GM21423 (cell line): Measurements from ENCODE around the gene MX1.
"Not testable (repeated sequence)": the region's sequence is repeated elsewhere in the genome, so short reads cannot be mapped to it uniquely, and the experiment has no call there.

Source experiments
- ATAC-seq: cut with Tn5 transposase; IDR thresholded peaks from one replicate; pipeline ENCODE4 v1.9.1; 2021; ENCODE audit warnings: mild to moderate bottlenecking, moderate library complexity; ENCODE audit not compliant: unreplicated experiment

MX1 gene

DNA sequence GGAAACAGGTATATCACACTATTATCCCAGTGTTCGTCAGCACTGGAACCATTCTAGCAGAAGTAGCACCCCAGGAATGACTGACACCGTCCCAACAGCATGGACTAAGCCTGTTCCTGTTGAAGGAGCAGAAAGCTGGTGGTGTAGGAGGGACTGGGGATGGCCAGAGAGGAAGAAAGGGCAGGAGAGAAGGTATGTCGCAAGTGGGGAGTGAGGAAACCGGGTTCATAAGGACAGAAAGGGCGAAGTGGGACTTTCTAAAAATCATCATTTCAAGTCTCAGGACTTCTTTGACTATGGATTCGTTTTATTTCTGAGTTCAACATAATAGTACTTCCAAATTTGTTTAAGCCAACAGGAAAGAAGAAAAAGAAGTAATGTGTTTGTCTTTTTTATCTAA lies 19.7 kb upstream of the MX1 start:
- ATAC-seq, result no peak

DNA sequence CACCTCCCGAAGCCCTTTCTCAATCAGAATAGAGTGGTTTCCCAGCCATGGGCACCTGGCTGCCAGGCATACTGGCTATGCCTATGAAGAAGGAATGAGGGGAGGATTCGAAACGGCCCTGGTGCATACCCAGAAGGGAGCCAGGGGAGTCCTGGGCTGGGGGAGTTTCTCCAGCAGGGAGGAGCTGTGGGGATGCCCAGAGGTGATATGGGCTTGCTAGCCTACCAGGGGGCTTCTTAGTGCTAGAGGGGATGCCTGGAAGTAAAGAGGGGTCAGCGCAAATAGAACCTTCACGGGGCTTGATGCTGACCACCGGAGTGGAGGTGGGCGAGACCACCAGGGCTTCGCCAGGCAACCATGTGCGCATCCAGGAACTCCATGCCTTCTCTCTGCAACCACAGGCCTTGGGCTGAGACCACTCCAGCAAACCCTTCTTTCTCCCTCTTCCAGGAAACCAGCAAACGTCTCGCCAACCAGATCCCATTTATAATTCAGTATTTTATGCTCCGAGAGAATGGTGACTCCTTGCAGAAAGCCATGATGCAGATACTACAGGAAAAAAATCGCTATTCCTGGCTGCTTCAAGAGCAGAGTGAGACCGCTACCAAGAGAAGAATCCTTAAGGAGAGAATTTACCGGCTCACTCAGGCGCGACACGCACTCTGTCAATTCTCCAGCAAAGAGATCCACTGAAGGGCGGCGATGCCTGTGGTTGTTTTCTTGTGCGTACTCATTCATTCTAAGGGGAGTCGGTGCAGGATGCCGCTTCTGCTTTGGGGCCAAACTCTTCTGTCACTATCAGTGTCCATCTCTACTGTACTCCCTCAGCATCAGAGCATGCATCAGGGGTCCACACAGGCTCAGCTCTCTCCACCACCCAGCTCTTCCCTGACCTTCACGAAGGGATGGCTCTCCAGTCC lies 18.2 kb upstream of the MX1 start:
- ATAC-seq, result no peak

DNA sequence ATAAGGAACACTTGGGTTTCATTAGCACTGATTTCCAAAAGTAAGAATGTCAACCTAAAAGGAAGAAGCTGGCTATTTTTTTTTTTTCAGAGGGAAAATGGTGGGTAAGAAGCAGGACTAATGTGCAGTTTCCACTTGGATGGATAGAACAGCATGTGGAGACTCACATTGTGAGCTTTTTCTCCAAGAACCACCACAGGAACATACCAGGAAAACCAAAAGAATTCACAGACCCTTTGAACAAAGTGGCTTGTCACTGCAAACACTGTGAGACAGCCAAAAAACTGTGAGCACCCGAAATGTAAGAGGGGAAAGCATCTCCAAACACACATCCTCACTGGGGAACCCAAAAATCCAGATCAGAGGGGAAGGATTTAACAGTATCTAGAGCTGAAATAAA lies 15.7 kb upstream of the MX1 start:
- no peak for ATAC-seq

DNA sequence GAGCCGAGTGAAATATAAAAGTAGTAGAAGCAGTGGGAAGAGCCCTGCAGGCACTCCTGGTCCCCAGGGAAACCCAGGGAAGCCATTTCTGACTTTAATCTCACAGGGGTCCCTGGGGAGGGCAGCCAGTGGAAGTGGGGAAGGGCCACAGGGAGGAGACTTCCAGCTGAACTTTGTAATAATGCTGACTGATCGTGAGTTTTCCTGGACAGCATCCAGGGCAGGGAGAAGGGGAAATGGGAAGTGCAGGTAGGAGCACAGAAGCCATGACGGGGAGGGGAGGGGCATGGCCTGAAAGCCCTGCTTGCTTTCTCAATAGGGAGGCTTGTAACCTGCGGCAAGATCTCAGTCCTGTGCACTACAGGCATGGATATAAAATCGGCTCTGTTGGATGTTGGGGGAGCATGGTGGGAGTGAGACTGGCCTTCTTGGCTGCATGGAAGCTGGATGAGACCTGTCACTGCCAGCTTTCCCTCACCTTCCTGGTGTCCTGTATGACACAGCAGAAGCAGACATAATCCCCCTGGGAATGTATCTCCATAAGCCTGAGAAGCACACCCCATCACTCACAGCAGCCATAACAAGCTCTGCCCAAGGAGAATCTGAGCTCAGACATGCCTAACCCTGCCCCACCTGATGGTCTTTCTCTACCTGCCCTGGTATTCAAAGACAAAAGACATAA lies 15.1 kb upstream of the MX1 start:
- no peak for ATAC-seq

DNA sequence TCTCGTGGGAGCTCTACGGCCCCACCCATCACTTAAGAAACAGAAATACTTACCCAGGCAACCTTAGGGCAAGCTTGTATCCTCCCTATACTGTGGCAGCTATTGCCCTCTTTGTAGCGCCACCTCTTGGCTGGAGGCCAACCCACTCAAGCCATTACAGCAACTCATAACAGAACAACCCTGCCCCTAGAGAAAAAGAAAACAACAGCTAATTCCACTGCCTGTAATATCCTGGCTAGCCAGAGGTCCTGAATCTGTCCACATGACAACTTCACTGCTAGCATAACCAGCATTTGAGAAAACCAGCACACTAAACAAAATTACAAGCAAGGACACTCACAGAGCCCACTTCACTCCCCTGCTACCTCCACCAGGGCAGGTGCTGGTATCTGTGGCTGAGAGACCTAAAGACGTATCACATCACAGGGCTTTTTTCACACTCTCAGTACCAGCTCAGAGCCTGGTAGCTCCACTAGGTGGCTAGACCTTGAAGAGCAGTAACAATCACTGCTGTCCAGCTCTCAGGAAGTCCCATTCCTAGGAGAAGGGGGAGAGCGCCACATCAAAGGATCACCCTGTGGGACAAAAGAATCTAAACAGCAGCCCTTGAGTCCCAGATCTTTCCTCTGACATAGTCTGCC lies 14.5 kb upstream of the MX1 start:
- no peak for ATAC-seq

DNA sequence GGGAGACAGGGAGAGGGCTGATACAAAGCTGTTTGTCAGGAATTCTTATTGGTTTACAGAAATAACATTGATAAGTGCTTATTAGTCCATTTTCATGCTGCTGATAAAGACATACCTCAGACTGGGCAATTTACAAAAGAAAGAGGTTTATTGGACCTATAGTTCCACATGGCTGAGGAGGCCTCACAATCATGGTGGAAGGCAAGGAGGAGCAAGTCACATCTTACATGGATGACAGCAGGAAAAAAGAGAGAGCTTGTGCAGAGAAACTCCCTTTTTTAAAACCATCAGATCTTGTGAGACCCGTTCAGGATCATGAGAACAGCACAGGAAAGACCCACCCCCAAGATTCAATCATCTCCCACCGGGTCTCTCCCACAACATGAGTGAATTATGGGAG lies 8.5 kb upstream of the MX1 start:
- not testable (repeated sequence) for ATAC-seq

DNA sequence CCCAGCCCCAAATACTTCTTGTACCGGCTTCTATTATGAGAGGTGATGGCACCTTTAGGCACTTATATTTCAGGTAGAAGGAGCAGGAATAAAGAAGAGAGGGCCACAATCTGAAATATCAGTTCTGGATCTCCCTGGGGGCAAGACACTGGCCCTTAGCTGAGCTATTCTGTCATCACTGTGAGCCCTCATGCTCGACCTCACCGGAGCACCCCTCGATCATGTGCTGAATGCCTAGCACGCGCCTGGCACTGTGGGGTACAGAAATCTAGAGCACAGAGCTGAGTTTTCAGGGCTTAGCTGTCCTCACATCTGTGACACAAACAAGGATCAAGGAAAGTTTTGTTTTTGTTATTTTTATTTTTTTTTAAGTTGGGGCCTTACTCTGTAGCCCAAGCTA lies 7.6 kb upstream of the MX1 start:
- ATAC-seq, result no peak

DNA sequence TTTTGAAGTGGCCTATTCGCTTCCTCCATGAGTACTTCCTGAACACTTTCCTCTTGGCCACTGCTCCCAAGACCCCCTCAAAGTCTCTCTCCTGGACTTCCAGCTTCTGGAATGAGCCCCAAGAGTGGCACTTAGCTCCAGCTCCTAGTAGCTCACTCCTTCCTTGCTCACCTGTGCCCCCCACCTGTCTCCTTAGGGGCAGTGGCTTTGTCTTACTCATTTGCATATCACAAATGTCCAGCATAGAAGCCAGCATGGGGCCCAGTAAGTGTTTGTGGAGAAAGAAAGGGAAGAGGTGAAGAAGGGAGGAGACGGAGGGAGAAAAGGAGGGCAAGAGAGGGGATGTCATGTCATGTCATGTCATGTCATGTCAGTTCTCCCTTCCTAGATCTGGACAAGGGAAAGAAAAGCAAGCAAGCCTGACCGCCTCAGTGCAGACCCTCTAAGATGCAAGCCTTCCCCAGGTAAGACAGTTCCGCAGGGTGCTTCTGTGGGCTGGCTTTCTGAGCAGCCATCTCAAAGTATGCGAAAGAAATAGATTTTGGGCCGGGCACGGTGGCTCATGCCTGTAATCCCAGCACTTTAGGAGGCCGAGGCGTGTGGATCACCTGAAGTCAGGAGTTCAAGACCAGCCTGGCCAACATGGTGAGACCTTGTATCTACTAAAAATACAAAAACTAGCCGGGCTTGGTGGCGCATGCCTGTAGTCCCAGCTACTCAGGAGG lies 6.9 kb upstream of the MX1 start:
- no peak for ATAC-seq

DNA sequence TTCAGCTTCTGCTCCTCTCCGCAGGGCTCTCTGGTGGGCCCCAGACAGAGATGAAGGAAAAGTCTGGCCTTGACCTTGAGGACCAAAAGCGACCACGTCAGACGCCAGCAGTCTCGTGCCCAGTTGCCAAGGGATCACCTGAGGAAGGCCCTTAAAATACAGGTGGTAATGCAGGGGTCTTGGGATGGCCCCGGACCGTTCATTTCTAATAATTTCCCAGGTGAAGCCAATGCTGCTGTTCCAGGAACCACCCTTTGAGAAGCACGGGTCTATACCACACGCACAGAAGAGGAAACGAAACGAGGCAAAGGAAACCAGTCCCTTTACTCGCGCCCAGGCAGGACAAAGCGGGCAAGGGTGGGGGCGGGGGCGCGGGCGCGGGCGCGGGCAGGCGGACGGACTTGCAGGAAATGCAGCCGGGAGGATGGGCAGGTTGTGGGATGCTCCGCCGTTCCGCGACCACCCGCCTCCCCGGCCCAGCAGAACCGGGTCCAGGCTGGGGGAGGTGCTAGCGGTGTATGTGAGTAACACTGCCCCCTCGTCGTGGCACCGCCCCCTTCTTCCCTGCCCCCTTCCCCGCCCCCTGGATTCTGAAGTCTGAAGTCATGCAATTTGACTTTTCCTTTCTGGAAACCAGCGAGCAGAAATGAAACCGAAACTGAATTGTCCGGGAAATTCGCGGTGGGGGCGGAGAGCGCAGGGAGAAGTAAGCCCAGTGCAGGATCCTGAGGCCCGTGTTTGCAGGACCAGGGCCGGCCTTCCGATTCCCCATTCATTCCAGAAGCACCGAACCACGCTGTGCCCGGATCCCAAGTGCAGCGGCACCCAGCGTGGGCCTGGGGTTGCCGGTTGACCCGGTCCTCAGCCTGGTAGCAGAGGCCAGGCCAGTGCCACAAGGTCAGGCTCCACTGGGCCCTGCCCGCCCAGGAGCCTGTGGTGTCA lies 5.8 kb upstream of the MX1 start:
- ATAC-seq, result peak; percentile 77

DNA sequence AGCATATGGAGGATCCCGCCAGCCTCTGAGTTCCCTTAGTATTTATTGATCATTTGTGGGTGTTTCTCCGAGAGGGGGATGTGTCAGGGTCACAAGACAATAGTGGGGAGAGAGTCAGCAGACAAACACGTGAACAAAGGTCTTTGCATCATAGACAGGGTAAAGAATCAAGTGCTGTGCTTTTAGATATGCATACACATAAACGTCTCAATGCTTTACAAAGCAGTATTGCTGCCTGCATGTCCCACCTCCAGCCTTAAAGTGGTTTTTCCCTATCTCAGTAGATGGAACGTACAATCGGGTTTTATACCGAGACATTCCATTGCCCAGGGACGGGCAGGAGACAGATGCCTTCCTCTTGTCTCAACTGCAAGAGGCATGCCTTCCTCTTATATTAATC lies 5.0 kb upstream of the MX1 start:
- ATAC-seq, result not testable (repeated sequence)

DNA sequence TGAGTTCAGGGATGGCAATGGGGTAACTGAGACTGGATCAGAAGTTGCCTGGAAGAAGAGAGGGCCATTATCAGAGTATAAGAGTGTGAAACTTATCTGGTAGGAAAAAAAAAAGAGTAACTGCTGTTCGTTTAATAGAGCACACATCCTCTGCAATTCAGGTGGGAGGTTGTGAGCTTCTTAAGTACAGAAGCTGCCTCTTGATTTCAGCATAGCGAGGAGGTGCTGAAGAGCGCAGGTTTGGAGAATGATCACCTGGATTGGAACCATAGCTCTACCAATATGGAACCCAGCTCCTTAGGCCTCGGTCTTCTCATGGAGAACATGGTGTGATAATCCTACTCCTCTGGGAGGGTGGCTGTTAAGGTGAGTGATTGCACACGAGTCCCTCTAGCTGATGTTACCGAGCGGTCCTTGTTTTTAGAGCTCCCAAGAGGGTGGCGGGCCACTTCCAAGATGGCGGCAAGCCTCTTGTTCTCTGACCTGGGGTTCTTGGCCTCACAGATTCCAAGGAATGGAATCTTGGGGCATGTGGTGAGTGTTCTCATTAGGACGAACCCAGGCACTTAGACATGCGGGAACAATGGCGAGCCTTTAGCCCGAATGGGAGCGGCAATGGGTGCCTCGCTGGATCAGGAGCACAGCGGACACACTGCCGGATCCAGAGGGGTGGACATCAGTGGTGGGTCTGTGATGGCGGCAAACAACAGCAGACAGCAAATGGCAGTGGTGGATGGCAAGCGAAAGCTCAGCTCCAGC lies 3.3 kb upstream of the MX1 start:
- ATAC-seq, result no peak

DNA sequence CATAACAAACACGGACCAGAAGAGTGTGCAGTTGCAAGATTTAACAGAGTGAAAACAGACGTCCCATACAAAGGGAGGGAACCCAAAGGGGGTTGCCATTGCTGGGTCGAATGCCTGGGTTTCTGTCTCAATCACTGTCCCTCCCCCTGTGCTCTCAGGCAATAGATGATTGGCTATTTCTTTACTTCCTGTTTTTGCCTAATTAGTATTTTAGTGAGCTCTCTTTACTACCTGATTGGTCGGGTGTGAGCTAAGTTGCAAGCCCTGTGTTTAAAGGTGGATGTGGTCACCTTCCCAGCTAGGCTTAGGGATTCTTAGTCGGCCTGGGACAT lies 2.8 kb upstream of the MX1 start:
- not testable (repeated sequence) for ATAC-seq

DNA sequence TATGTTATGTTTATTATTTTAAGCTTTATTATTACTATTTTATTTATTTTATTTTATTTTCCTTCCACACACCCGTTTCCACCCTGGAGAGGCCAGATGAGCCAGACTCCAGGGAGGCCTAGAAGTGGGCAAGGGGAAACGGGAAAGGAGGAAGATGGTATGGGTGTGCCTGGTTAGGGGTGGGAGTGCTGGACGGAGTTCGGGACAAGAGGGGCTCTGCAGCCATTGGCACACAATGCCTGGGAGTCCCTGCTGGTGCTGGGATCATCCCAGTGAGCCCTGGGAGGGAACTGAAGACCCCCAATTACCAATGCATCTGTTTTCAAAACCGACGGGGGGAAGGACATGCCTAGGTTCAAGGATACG lies 468 bp upstream of the MX1 start:
- ATAC-seq, result no peak

DNA sequence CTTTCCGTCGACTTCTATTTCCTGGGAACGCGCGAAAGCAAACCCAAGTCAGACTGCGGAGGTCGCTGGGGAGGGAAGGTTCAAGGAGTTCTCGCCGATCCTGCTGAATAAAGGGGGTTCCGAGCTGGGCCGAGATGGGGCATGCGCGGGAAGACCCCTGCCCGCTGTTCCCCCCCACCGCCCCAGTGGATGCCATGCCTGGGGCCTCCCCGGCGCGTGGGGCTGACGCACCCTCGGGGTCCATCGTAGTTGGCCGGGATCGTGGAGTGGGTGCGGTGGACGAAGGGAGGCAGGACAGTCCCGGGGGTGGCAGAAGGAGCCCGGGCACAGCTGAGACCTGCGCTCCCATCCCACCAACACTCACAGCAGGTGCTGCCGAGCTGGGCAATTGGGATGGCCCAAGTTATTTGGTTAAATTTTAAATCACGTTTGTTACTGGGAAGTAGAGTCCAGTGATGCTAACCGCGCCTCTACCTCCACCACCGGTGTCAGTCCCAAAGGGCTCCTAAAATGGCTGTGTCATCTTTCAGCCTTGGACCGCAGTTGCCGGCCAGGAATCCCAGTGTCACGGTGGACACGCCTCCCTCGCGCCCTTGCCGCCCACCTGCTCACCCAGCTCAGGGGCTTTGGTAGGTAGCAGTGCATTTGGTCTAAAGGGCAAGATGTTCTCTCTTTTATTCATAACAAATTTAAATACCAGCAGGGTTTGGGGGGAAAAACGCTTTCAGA lies 801 bp downstream of the MX1 start:
- ATAC-seq, result no peak

DNA sequence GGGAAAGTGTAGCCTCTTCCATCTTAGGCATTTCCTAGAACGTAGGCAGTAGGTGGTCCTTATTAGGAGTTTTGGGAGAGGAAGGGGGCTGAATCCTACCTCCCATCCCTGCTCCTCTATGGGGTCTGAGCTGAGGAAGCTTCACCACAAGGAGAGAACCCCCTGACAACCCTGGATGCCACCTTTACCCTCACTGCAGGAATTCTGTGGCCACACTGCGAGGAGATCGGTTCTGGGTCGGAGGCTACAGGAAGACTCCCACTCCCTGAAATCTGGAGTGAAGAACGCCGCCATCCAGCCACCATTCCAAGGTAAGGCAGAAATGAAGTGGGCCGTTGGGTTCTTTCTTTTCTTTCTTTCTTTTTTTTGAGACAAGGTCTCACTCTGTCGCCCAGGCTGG lies 1.5 kb downstream of the MX1 start:
- ATAC-seq, result no peak

DNA sequence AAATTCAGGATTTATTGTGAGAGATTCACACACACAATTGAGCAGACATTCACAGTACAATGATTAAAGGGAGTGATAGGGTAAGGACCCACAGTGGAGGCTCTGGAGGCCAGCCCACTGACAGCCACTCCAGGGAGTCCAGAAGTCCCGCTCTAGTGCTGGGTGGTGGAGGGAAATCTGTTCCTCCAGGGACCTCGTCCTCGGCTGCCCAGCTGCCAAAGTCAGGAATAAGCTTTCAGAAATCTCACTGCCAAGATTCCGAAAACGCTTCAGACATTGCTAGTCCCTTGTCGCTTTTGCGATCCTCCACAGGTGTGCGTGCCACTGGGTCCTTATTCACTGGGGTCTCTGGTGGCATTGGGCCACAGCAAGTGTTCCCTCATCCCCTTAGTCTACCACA lies 2.3 kb downstream of the MX1 start:
- no peak for ATAC-seq

DNA sequence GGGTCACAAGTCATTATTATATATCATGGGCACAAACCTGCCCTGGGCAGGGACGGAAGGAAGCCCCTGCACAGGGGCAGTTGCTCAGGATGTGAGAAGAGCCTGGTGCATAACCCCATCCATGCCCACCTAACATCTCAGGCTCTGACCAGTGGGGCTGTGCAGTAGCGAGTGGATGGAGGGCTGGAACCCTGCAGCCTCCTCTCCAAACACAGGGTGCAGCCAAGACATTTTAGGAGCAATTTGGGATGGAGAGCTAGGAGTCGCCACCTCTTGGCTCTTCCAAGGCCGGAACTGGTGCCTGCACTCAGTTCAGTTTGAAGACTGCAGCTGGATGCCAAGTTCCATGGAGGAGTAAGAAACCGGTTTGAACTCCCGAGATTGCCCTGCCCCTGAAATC lies 2.8 kb downstream of the MX1 start:
- no peak for ATAC-seq

DNA sequence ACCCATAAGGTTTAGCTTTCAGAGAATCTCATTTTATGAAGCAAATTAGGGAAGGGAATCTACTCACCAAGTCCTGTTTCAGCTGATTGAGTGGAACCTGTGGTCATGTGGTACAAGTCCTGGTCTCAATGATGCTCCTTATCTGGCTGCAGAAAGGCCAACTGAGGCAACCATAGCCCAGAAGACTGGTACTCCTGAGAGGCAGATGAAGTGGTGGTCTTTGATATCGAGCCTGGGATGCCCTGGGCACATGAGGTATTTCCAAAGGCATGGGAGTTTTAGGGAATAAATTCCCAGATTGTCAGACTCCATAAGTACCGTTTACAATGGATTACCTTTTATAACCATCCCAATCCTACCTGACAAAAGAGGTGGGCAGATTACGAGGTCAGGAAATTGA lies 3.3 kb downstream of the MX1 start:
- ATAC-seq, result no peak

DNA sequence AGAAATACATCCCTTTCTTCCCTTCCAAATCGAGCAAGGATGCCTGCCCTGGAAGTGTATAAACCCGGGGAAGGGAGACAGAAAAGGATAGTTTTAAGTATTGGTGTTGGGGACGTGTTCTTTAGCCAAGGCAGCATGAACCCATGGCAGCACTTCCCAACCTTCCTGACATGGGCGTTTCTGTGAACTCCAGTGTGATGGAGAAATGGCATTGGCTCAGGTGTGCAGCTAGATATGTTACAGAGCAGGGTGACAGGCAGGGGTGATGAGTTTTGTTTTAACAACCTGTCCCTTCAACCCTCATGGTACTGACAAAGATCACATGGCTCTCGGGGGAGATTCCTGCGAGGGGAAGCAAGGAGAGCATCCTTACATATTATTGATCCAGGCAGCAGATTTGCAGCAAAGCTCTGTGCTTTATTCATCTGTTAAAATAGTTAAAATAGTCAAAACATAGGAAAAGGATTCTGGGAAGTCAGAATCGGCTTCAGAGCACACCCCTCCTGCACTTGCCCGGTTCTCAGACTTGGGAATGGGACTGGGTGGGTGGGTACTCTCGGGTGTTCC lies 4.0 kb downstream of the MX1 start:
- no peak for ATAC-seq
